OCI-M2 (cell line): ENCODE data around the gene RCVRN.

Experiments used
- DNase-seq: peaks from one replicate; lab custom pipeline; 2025; ENCODE audit not compliant: unreplicated experiment; lab: John Stamatoyannopoulos, UW

The RCVRN gene

GRCh38 chr17:9899280-9900043 is 5.6 kb downstream of the RCVRN start:
- no peak for DNase-seq

- DNase-seq, result no peak
Measured at GRCh38 chr17:9898812-9899211, 6.3 kb downstream of the RCVRN start.

- DNase-seq, result no peak
Measured at GRCh38 chr17:9897372-9897968, 7.6 kb downstream of the RCVRN start.

GRCh38 chr17:9895923-9896322 is 9.1 kb downstream of the RCVRN start:
- DNase-seq, result no peak

- no peak for DNase-seq
Measured at GRCh38 chr17:9894231-9894630, 10.8 kb downstream of the RCVRN start.

- DNase-seq, result no peak
Measured at GRCh38 chr17:9893411-9894012, 11.6 kb downstream of the RCVRN start.

GRCh38 chr17:9890124-9890523 is 14.9 kb downstream of the RCVRN start:
- no peak for DNase-seq

GRCh38 chr17:9887508-9887907 is 17.6 kb downstream of the RCVRN start:
- DNase-seq, result no peak

- no peak for DNase-seq
Measured at GRCh38 chr17:9886141-9886930, 18.7 kb downstream of the RCVRN start.

- no peak for DNase-seq
Measured at GRCh38 chr17:9883451-9883850, 21.6 kb downstream of the RCVRN start.

GRCh38 chr17:9880582-9880999 is 24.5 kb downstream of the RCVRN start:
- DNase-seq, result no peak

GRCh38 chr17:9878786-9879525 is 26.1 kb downstream of the RCVRN start:
- DNase-seq, result no peak

- DNase-seq, result no peak
Measured at GRCh38 chr17:9878356-9878755, 26.7 kb downstream of the RCVRN start.

- no peak for DNase-seq
Measured at GRCh38 chr17:9875441-9875840, 29.6 kb downstream of the RCVRN start.

GRCh38 chr17:9874722-9875121 is 30.3 kb downstream of the RCVRN start:
- no peak for DNase-seq

- DNase-seq, result no peak
Measured at GRCh38 chr17:9872852-9873251, 32.2 kb downstream of the RCVRN start.

GRCh38 chr17:9868552-9868951 is 36.5 kb downstream of the RCVRN start:
- no peak for DNase-seq

GRCh38 chr17:9865586-9865985 is 39.5 kb downstream of the RCVRN start:
- no peak for DNase-seq

GRCh38 chr17:9862949-9863348 is 42.1 kb downstream of the RCVRN start:
- no peak for DNase-seq

GRCh38 chr17:9862220-9862619 is 42.9 kb downstream of the RCVRN start:
- no peak for DNase-seq

GRCh38 chr17:9860851-9861250 is 44.2 kb downstream of the RCVRN start:
- no peak for DNase-seq
